Pulmonary artery endothelial cell (primary cell): ENCODE results near the gene RPS6KA3. TPM values are rescaled to one million over a fixed set of nuclear protein-coding genes. Genes with fewer than 3 reads are reported as not detected.
"Not testable (repeated sequence)": the region's sequence is repeated elsewhere in the genome, so short reads cannot be mapped to it uniquely, and the experiment has no call there.

ENCODE experiments used
- DNase-seq: peaks from one replicate; pipeline ENCODE4 v3.0.0-alpha.2; 2011; ENCODE audit warnings: low read depth, low spot score
- total RNA-seq: library from RNA; depleted of rRNA; stranded (reverse); fragments of >200 nt; gene quantifications from 2 replicates; pipeline ENCODE4 v1.2.3, GENCODE V29; 2014

Gene RPS6KA3
- total RNA-seq, 1 donor from 2014 or later, result 90.6 TPM

GRCh38 chrX:20149326-20149725, 117.4 kb downstream of the RPS6KA3 start:
- DNase-seq, result no peak

GRCh38 chrX:20147561-20147960, 119.1 kb downstream of the RPS6KA3 start:
- no peak for DNase-seq

GRCh38 chrX:20144491-20144890, 122.2 kb downstream of the RPS6KA3 start:
- peak; percentile 58 for DNase-seq

- no peak for DNase-seq
Measured at GRCh38 chrX:20143561-20143960, 123.1 kb downstream of the RPS6KA3 start.

- no peak for DNase-seq
Measured at GRCh38 chrX:20143111-20143510, 123.6 kb downstream of the RPS6KA3 start.

- DNase-seq, result peak; percentile 96
Measured at GRCh38 chrX:20141281-20142220, 125.2 kb downstream of the RPS6KA3 start, which contains the start of gene EIF1AX. Gene EIF1AX, minus strand, starts transcription at chrX:20141838. Its CDS starts 198 bp downstream, at chrX:20141640.

- no peak for DNase-seq
Measured at GRCh38 chrX:20140420-20140819, 126.3 kb downstream of the RPS6KA3 start.

- DNase-seq, result no peak
Measured at GRCh38 chrX:20139966-20140365, 126.7 kb downstream of the RPS6KA3 start.

GRCh38 chrX:20135944-20136343, 130.8 kb downstream of the RPS6KA3 start:
- no peak for DNase-seq

GRCh38 chrX:20132666-20133065, 134.0 kb downstream of the RPS6KA3 start:
- DNase-seq, result no peak

GRCh38 chrX:20130357-20130756, 136.4 kb downstream of the RPS6KA3 start:
- no peak for DNase-seq

GRCh38 chrX:20129547-20129946, 137.2 kb downstream of the RPS6KA3 start:
- DNase-seq, result no peak

- DNase-seq, result no peak
Measured at GRCh38 chrX:20128670-20129069, 138.0 kb downstream of the RPS6KA3 start.

GRCh38 chrX:20127440-20127839, 139.3 kb downstream of the RPS6KA3 start:
- DNase-seq, result not testable (repeated sequence)

GRCh38 chrX:20126833-20127232, 139.9 kb downstream of the RPS6KA3 start:
- not testable (repeated sequence) for DNase-seq

- no peak for DNase-seq
Measured at GRCh38 chrX:20124964-20125363, 141.7 kb downstream of the RPS6KA3 start.

- no peak for DNase-seq
Measured at GRCh38 chrX:20118065-20118824, 148.5 kb downstream of the RPS6KA3 start.

GRCh38 chrX:20116577-20117240, 150.0 kb downstream of the RPS6KA3 start, which contains the start of gene MAP7D2:
Gene MAP7D2, minus strand, starts transcription at chrX:20116907. Its CDS starts 28 bp downstream, at chrX:20116879.
- no peak for DNase-seq

GRCh38 chrX:20116087-20116576, 150.6 kb downstream of the RPS6KA3 start:
- no peak for DNase-seq

- DNase-seq, result no peak
Measured at GRCh38 chrX:20112022-20112774, 154.5 kb downstream of the RPS6KA3 start.

GRCh38 chrX:20111271-20111670, 155.4 kb downstream of the RPS6KA3 start:
- no peak for DNase-seq
